WTC11 (cell line): ENCODE data around the gene TSPAN18. TPM values are rescaled to one million over a fixed set of nuclear protein-coding genes. Genes with fewer than 3 reads are reported as not detected.

ENCODE experiments used
- ATAC-seq: fragments of 200-7000 bp; cut with Tn5 transposase; 2 replicates; pipeline ENCODE4 v1.10.0; 2021; ENCODE audit warnings: mild to moderate bottlenecking, moderate library complexity
- CTCF ChIA-PET: fragments of 300-600 bp; sonication (Branson Sonifier 250); formaldehyde crosslinking; loops from one replicate; lab custom pipeline; 2021; ENCODE audit warnings: antibody characterized with exemption; lab: Charles Lee
- POLR2A ChIA-PET: fragments of 350-600 bp; sonication (Branson Sonifier 250); formaldehyde crosslinking; loops from one replicate; lab custom pipeline; 2021; ENCODE audit warnings: antibody characterized with exemption; lab: Charles Lee
- DNase-seq: peaks from one replicate; pipeline ENCODE4 v3.0.0; 2021; ENCODE audit warnings: low spot score
- H3K27ac Mint-ChIP-seq: 2 replicates; pipeline ENCODE4 v1.8.0; 2021; ENCODE audit warnings: mixed read lengths
- H3K27me3 Mint-ChIP-seq: 2 replicates; pipeline ENCODE4 v1.8.0; 2021; ENCODE audit warnings: low read depth, mild to moderate bottlenecking, moderate library complexity, mixed read lengths
- H3K36me3 Mint-ChIP-seq: 2 replicates; pipeline ENCODE4 v1.8.0; 2021; ENCODE audit warnings: mixed read lengths
- H3K4me1 Mint-ChIP-seq: 2 replicates; pipeline ENCODE4 v1.8.0; 2022; ENCODE audit warnings: mixed read lengths
- H3K4me3 Mint-ChIP-seq: 2 replicates; pipeline ENCODE4 v1.8.0; 2021; ENCODE audit warnings: mild to moderate bottlenecking, moderate library complexity, mixed read lengths
- H3K9me3 Mint-ChIP-seq: 2 replicates; pipeline ENCODE4 v1.8.0; 2021; ENCODE audit warnings: mixed read lengths
- AFF4 ChIP-seq: sonication (generic); formaldehyde crosslinking; IDR thresholded peaks from 2 replicates; pipeline ENCODE4 v1.8.1; 2023; ENCODE audit warnings: mild to moderate bottlenecking, missing genetic modification reagents, borderline replicate concordance
- ATF3 ChIP-seq: sonication (generic); formaldehyde crosslinking; conservative IDR thresholded peaks from 2 replicates; pipeline ENCODE4 v1.8.1; 2022; ENCODE audit warnings: mild to moderate bottlenecking, missing genetic modification reagents
- CREM ChIP-seq: sonication (generic); formaldehyde crosslinking; IDR thresholded peaks from 2 replicates; pipeline ENCODE4 v1.8.1; 2022; ENCODE audit warnings: mild to moderate bottlenecking, missing genetic modification reagents, moderate library complexity
- CTCF ChIP-seq: fragments of 200-600 bp; IDR thresholded peaks from 2 replicates; pipeline ENCODE4 v1.8.0; 2022; ENCODE audit warnings: antibody characterized with exemption
- FOXP1 ChIP-seq: sonication (generic); formaldehyde crosslinking; IDR thresholded peaks from 2 replicates; pipeline ENCODE4 v1.8.0; 2022; ENCODE audit warnings: missing genetic modification reagents, mild to moderate bottlenecking, moderate library complexity, borderline replicate concordance
- GABPB1 ChIP-seq: sonication (generic); formaldehyde crosslinking; IDR thresholded peaks from 2 replicates; pipeline ENCODE4 v1.8.1; 2023; ENCODE audit warnings: mild to moderate bottlenecking, missing genetic modification reagents
- MAX ChIP-seq: sonication (generic); formaldehyde crosslinking; IDR thresholded peaks from 2 replicates; pipeline ENCODE4 v1.8.0; 2022; ENCODE audit warnings: mild to moderate bottlenecking, missing genetic modification reagents
- SP1 ChIP-seq: sonication (generic); formaldehyde crosslinking; conservative IDR thresholded peaks from 2 replicates; pipeline ENCODE4 v1.8.1; 2022; ENCODE audit warnings: missing genetic modification reagents
- USF1 ChIP-seq: sonication (generic); formaldehyde crosslinking; IDR thresholded peaks from 2 replicates; pipeline ENCODE4 v1.8.0; 2022; ENCODE audit warnings: mild to moderate bottlenecking, missing genetic modification reagents
- USF2 ChIP-seq: sonication (generic); formaldehyde crosslinking; IDR thresholded peaks from 2 replicates; pipeline ENCODE4 v1.8.1; 2023; ENCODE audit warnings: mild to moderate bottlenecking, missing genetic modification reagents, moderate library complexity
- ZMAT4 ChIP-seq: fragments of 250-450 bp; sonication (Bioruptor Pico); IDR thresholded peaks from 2 replicates; pipeline ENCODE4 v1.9.0; 2021; ENCODE audit warnings: mild to moderate bottlenecking
- ZNF232 ChIP-seq: sonication (generic); formaldehyde crosslinking; IDR thresholded peaks from 2 replicates; pipeline ENCODE4 v1.8.0; 2022; ENCODE audit warnings: mild to moderate bottlenecking, missing genetic modification reagents
- ZNF281 ChIP-seq: sonication (generic); formaldehyde crosslinking; IDR thresholded peaks from 2 replicates; pipeline ENCODE4 v1.8.0; 2023; ENCODE audit warnings: mild to moderate bottlenecking, missing genetic modification reagents
- ZNF317 ChIP-seq: sonication (generic); formaldehyde crosslinking; IDR thresholded peaks from 2 replicates; pipeline ENCODE4 v1.8.1; 2023; ENCODE audit warnings: low read depth, mild to moderate bottlenecking, moderate library complexity, missing genetic modification reagents, borderline replicate concordance
- ZNF416 ChIP-seq: fragments of 250-450 bp; sonication (Bioruptor Pico); IDR thresholded peaks from 2 replicates; pipeline ENCODE4 v1.9.0; 2021; ENCODE audit warnings: mild to moderate bottlenecking, inconsistent platforms
- ZNF512 ChIP-seq: sonication (generic); formaldehyde crosslinking; IDR thresholded peaks from 2 replicates; pipeline ENCODE4 v1.8.1; 2022; ENCODE audit warnings: missing genetic modification reagents, borderline replicate concordance
- ZNF671 ChIP-seq: fragments of 250-450 bp; sonication (Bioruptor Pico); IDR thresholded peaks from 2 replicates; pipeline ENCODE4 v1.8.0; 2021; ENCODE audit warnings: mild to moderate bottlenecking
- total RNA-seq: library from RNA; stranded (reverse); gene quantifications from 3 replicates; pipeline ENCODE4 v1.2.3, GENCODE V29; 2021

TSPAN18 gene
- total RNA-seq, 1 experiment from 2014 or later: 44.7 TPM

GRCh38 chr11:44893308-44893822, 166.6 kb downstream of the TSPAN18 start (continued):
- TF ChIP-seq AFF4 (CRISPR knock-in tag): no peak
- TF ChIP-seq ZNF671 (CRISPR knock-in tag): no peak
- no peak for TF ChIP-seq ZNF281
- TF ChIP-seq CREM (CRISPR knock-in tag): no peak
- TF ChIP-seq ZMAT4 (CRISPR knock-in tag): no peak
- no peak for TF ChIP-seq USF1 (CRISPR knock-in tag)

- POLR2A ChIA-PET: interaction anchor here (0.6 kb wide), 1 partner anchor 77 kb away, joined by 3 read pairs; no protein-coding TSS in a partner anchor
- Mint-ChIP-seq H3K4me3 (no peak overlapping the region), H3K27ac (no peak overlapping the region), H3K4me1 (peaks cover 31% of the 10 kb centered on the region), H3K27me3 (no peaks in the 10 kb centered on the region), H3K36me3 (peaks cover 9% of the 10 kb centered on the region), H3K9me3 (peaks cover 11% of the 10 kb centered on the region)
- no peak for TF ChIP-seq GABPB1 (CRISPR knock-in tag)
- peak; percentile 20; the same call in 1 of the 2 replicates for TF ChIP-seq MAX (CRISPR knock-in tag)
- TF ChIP-seq ZNF232 (CRISPR knock-in tag): no peak
- TF ChIP-seq ATF3: no peak
- TF ChIP-seq CTCF: peak; percentile 95
- TF ChIP-seq ZNF416 (CRISPR knock-in tag): 0 out of 2 replicates have a peak, but pooled peaks have one; percentile 11
- peak; percentile 37; the same call in 1 of the 2 replicates for TF ChIP-seq FOXP1 (CRISPR knock-in tag)
- peak; percentile 20; the same call in 1 of the 2 replicates for TF ChIP-seq USF2 (CRISPR knock-in tag)
- TF ChIP-seq ZNF317: no peak
- 0 out of 2 replicates have a peak, but pooled peaks have one; percentile 17 for TF ChIP-seq SP1 (CRISPR knock-in tag)
- no peak for TF ChIP-seq ZNF512 (CRISPR knock-in tag)
- DNase-seq (peak; percentile 92), ATAC-seq (peak; percentile 93)
- CTCF ChIA-PET: interaction anchor here (0.6 to 2.0 kb wide), 36 partner anchors 8 to 337 kb away, joined by 3 to 17 read pairs (median 4); partner anchors contain the start of gene TSPAN18
These were observed 167.3 kb downstream of the TSPAN18 start for GRCh38 chr11:44893846-44894617.
